Activated CD4-positive, alpha-beta memory T cell treated with anti-CD3 and anti-CD28 coated beads for 36 hours (primary cell): ENCODE results near the gene ING1. TPM values are rescaled to one million over a fixed set of nuclear protein-coding genes. Genes with fewer than 3 reads are reported as not detected.
A peak's percentile ranks its signal among the peaks of the same experiment; 100 is the strongest.
"Not testable (repeated sequence)": the region's sequence is repeated elsewhere in the genome, so short reads cannot be mapped to it uniquely, and the experiment has no call there.

Source experiments
- CTCF ChIA-PET: fragments of 350-600 bp; sonication (Branson Sonifier 250); formaldehyde crosslinking; loops from one replicate; lab custom pipeline; 2021; ENCODE audit warnings: antibody characterized with exemption, inconsistent platforms; lab: Charles Lee
- POLR2A ChIA-PET: fragments of 350-600 bp; sonication (Branson Sonifier 250); formaldehyde crosslinking; loops from one replicate; lab custom pipeline; 2021; ENCODE audit warnings: antibody characterized with exemption; lab: Charles Lee
- DNase-seq: peaks from one replicate; pipeline ENCODE4 v3.0.0-alpha.2; 2020
- H3K27ac Mint-ChIP-seq: one replicate; pipeline ENCODE4 v1.8.0; 2021; ENCODE audit warnings: mixed read lengths
- H3K27me3 Mint-ChIP-seq: one replicate; pipeline ENCODE4 v1.8.0; 2021; ENCODE audit warnings: mixed read lengths
- H3K36me3 Mint-ChIP-seq: one replicate; pipeline ENCODE4 v1.8.0; 2021; ENCODE audit warnings: mixed read lengths
- H3K4me1 Mint-ChIP-seq: one replicate; pipeline ENCODE4 v1.8.0; 2021; ENCODE audit warnings: low read depth, mixed read lengths
- H3K4me3 Mint-ChIP-seq: one replicate; pipeline ENCODE4 v1.8.0; 2021; ENCODE audit warnings: mild to moderate bottlenecking, mixed read lengths
- H3K9me3 Mint-ChIP-seq: one replicate; pipeline ENCODE4 v1.8.0; 2021; ENCODE audit warnings: mixed read lengths
- intact Hi-C: fragments of 100-400 bp; cut with micrococcal nuclease; formaldehyde crosslinking; loops from one replicate; pipeline ENCODE4 v1.15.1; 2023
- total RNA-seq, 2 experiments: library from RNA; stranded (reverse); gene quantifications; one replicate each; pipeline ENCODE4 v1.2.3, GENCODE V29; 2021

ING1 gene
- total RNA-seq, 2 experiments from 2014 or later: 18.4 to 18.7 TPM

GRCh38 chr13:110682746-110683145 is 30.8 kb upstream of the ING1 start:
- DNase-seq: no peak
- H3K9me3 Mint-ChIP-seq: no peaks in the 10 kb centered on the region
- ChIA-PET CTCF (interaction anchor here (1.2 to 3.5 kb wide), 9 partner anchors 21 to 227 kb away, joined by 3 to 39 read pairs (median 6); partner anchors contain the start of gene CARS2), POLR2A (no interaction called here)
- H3K27ac Mint-ChIP-seq: no peak overlapping the region
- no peak overlapping the region for H3K4me3 Mint-ChIP-seq
- intact Hi-C loops: loop anchor here (1.0 kb wide), 1 partner anchor 137 kb away; no protein-coding TSS in a partner anchor
- peaks cover 5% of the 10 kb centered on the region for H3K4me1 Mint-ChIP-seq
- H3K36me3 Mint-ChIP-seq: peaks cover 35% of the 10 kb centered on the region
- no peaks in the 10 kb centered on the region for H3K27me3 Mint-ChIP-seq

- no peaks in the 10 kb centered on the region for H3K9me3 Mint-ChIP-seq
- intact Hi-C loops: loop anchor here (1.0 kb wide), 1 partner anchor 136 kb away; no protein-coding TSS in a partner anchor
- peaks cover 2% of the 10 kb centered on the region for H3K4me1 Mint-ChIP-seq
- ChIA-PET CTCF (interaction anchor here (0.8 to 3.5 kb wide), 10 partner anchors 20 to 228 kb away, joined by 3 to 39 read pairs (median 6); partner anchors contain the start of gene CARS2), POLR2A (interaction anchor here (0.7 kb wide), 1 partner anchor 33 kb away, joined by 3 read pairs; no protein-coding TSS in a partner anchor)
- H3K36me3 Mint-ChIP-seq: peaks cover 31% of the 10 kb centered on the region
- H3K27ac Mint-ChIP-seq: no peak overlapping the region
- no peaks in the 10 kb centered on the region for H3K27me3 Mint-ChIP-seq
- DNase-seq: peak; percentile 27
- H3K4me3 Mint-ChIP-seq: no peak overlapping the region
Measured at GRCh38 chr13:110683203-110683883, 30.2 kb upstream of the ING1 start.

- Mint-ChIP-seq H3K27ac (no peak overlapping the region), H3K27me3 (no peaks in the 10 kb centered on the region)
- no peak for DNase-seq
Measured at GRCh38 chr13:110683921-110684320, 29.6 kb upstream of the ING1 start.

GRCh38 chr13:110684388-110685056 is 29.0 kb upstream of the ING1 start:
- Mint-ChIP-seq H3K4me3 (no peak overlapping the region), H3K36me3 (peaks cover 25% of the 10 kb centered on the region), H3K4me1 (no peaks in the 10 kb centered on the region), H3K27me3 (no peaks in the 10 kb centered on the region), H3K27ac (no peak overlapping the region), H3K9me3 (no peaks in the 10 kb centered on the region)
- no peak for DNase-seq
- intact Hi-C loops: no loop called here
- ChIA-PET CTCF (interaction anchor here (0.8 to 3.5 kb wide), 5 partner anchors 19 to 139 kb away, joined by 4 to 39 read pairs (median 7); partner anchors contain the start of gene CARS2), POLR2A (no interaction called here)

More at GRCh38 chr13:110683921-110684320, 29.6 kb upstream of the ING1 start:
- intact Hi-C loops: loop anchor here (1.0 kb wide), 1 partner anchor 135 kb away; no protein-coding TSS in a partner anchor
- Mint-ChIP-seq H3K9me3 (no peaks in the 10 kb centered on the region), H3K36me3 (peaks cover 25% of the 10 kb centered on the region), H3K4me3 (no peak overlapping the region), H3K4me1 (no peaks in the 10 kb centered on the region)
- CTCF ChIA-PET: interaction anchor here (0.8 to 3.5 kb wide), 9 partner anchors 20 to 228 kb away, joined by 3 to 39 read pairs (median 6); partner anchors contain the start of gene CARS2
- POLR2A ChIA-PET: interaction anchor here (0.7 kb wide), 1 partner anchor 33 kb away, joined by 3 read pairs; no protein-coding TSS in a partner anchor

GRCh38 chr13:110685305-110686020 is 28.0 kb upstream of the ING1 start:
- POLR2A ChIA-PET: no interaction called here
- Mint-ChIP-seq H3K4me3 (no peak overlapping the region), H3K4me1 (no peaks in the 10 kb centered on the region), H3K36me3 (peaks cover 23% of the 10 kb centered on the region), H3K27ac (no peak overlapping the region), H3K27me3 (no peaks in the 10 kb centered on the region), H3K9me3 (no peaks in the 10 kb centered on the region)
- CTCF ChIA-PET: no interaction called here
- no peak for DNase-seq
- intact Hi-C loops: no loop called here

GRCh38 chr13:110687736-110688135 is 25.8 kb upstream of the ING1 start:
- intact Hi-C loops: no loop called here
- CTCF ChIA-PET: no interaction called here
- POLR2A ChIA-PET: no interaction called here
- no peaks in the 10 kb centered on the region for H3K4me1 Mint-ChIP-seq
- no peaks in the 10 kb centered on the region for H3K27me3 Mint-ChIP-seq
- H3K27ac Mint-ChIP-seq: no peak overlapping the region
- no peaks in the 10 kb centered on the region for H3K9me3 Mint-ChIP-seq
- H3K4me3 Mint-ChIP-seq: no peak overlapping the region
- H3K36me3 Mint-ChIP-seq: peaks cover 12% of the 10 kb centered on the region
- no peak for DNase-seq

GRCh38 chr13:110689041-110689440 is 24.5 kb upstream of the ING1 start:
- no peak for DNase-seq
- no peaks in the 10 kb centered on the region for H3K27me3 Mint-ChIP-seq
- no peak overlapping the region for H3K27ac Mint-ChIP-seq
- H3K36me3 Mint-ChIP-seq: peaks cover 14% of the 10 kb centered on the region
- intact Hi-C loops: no loop called here
- ChIA-PET POLR2A (no interaction called here), CTCF (interaction anchor here (0.6 kb wide), 1 partner anchor 95 kb away, joined by 3 read pairs; no protein-coding TSS in a partner anchor)
- no peak overlapping the region for H3K4me3 Mint-ChIP-seq
- no peaks in the 10 kb centered on the region for H3K4me1 Mint-ChIP-seq
- H3K9me3 Mint-ChIP-seq: no peaks in the 10 kb centered on the region

- H3K4me3 Mint-ChIP-seq: no peak overlapping the region
- no peaks in the 10 kb centered on the region for H3K27me3 Mint-ChIP-seq
- H3K36me3 Mint-ChIP-seq: peaks cover 14% of the 10 kb centered on the region
- POLR2A ChIA-PET: no interaction called here
- no peak overlapping the region for H3K27ac Mint-ChIP-seq
- DNase-seq: no peak
- no peaks in the 10 kb centered on the region for H3K9me3 Mint-ChIP-seq
- intact Hi-C loops: no loop called here
- no peaks in the 10 kb centered on the region for H3K4me1 Mint-ChIP-seq
- CTCF ChIA-PET: interaction anchor here (1.4 kb wide), 1 partner anchor 9 kb away, joined by 5 read pairs; no protein-coding TSS in a partner anchor
Measured at GRCh38 chr13:110689711-110690110, 23.8 kb upstream of the ING1 start.

- no peaks in the 10 kb centered on the region for H3K27me3 Mint-ChIP-seq
- no peak for DNase-seq
Measured at GRCh38 chr13:110690516-110690915, 23.0 kb upstream of the ING1 start.

GRCh38 chr13:110695774-110696173 is 17.7 kb upstream of the ING1 start:
- H3K9me3 Mint-ChIP-seq, POLR2A ChIA-PET, H3K4me3 Mint-ChIP-seq, intact Hi-C loops, H3K27me3 Mint-ChIP-seq, CTCF ChIA-PET, H3K27ac Mint-ChIP-seq, DNase-seq: not testable (repeated sequence)
- Mint-ChIP-seq H3K4me1 (peaks cover 26% of the 10 kb centered on the region), H3K36me3 (peaks cover 33% of the 10 kb centered on the region)

More at GRCh38 chr13:110690516-110690915, 23.0 kb upstream of the ING1 start:
- Mint-ChIP-seq H3K4me1 (no peaks in the 10 kb centered on the region), H3K9me3 (no peaks in the 10 kb centered on the region), H3K27ac (no peak overlapping the region), H3K36me3 (peaks cover 11% of the 10 kb centered on the region), H3K4me3 (no peak overlapping the region)
- ChIA-PET POLR2A (no interaction called here), CTCF (interaction anchor here (1.4 kb wide), 1 partner anchor 10 kb away, joined by 5 read pairs; no protein-coding TSS in a partner anchor)
- intact Hi-C loops: no loop called here

GRCh38 chr13:110696776-110697175 is 16.7 kb upstream of the ING1 start:
- peaks cover 26% of the 10 kb centered on the region for H3K4me1 Mint-ChIP-seq
- intact Hi-C loops: no loop called here
- DNase-seq: no peak
- peaks cover 35% of the 10 kb centered on the region for H3K36me3 Mint-ChIP-seq
- H3K27ac Mint-ChIP-seq: no peak overlapping the region
- ChIA-PET POLR2A (no interaction called here), CTCF (interaction anchor here (0.7 kb wide), 1 partner anchor 15 kb away, joined by 3 read pairs; no protein-coding TSS in a partner anchor)
- no peak overlapping the region for H3K4me3 Mint-ChIP-seq
- no peaks in the 10 kb centered on the region for H3K9me3 Mint-ChIP-seq
- H3K27me3 Mint-ChIP-seq: no peaks in the 10 kb centered on the region
